Measurements from ENCODE around the gene MLLT10.

Gene MLLT10

GRCh38 chr10:21638681-21639080 is 104.6 kb downstream of the MLLT10 start:
- no peak for DNase-seq (ENCODE audit: low read depth in 2 of 2)

DNA sequence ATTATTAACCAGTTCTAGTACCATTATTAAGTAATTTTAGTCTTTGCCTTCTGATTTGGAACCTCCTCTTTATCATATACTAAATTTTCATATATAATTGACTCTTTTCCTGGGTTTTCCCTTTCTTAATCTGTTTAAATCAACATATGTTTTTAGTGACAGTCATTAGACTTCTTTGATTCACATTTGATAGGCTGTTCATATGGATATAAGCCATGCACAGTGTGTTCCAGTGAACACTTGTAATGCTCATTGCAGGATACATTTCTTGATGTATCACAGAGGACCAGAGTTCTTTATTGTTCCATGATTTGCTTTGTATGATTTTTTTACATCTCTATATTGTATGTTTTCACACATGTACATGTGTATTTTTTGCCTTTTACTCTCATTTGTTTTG is 114.0 kb downstream of the MLLT10 start:
- DNase-seq (ENCODE audit: low read depth in 2 of 2), result no peak

- no peak for DNase-seq (ENCODE audit: low read depth in 2 of 2)
Measured at GRCh38 chr10:21649454-21649872, 115.4 kb downstream of the MLLT10 start.

DNA sequence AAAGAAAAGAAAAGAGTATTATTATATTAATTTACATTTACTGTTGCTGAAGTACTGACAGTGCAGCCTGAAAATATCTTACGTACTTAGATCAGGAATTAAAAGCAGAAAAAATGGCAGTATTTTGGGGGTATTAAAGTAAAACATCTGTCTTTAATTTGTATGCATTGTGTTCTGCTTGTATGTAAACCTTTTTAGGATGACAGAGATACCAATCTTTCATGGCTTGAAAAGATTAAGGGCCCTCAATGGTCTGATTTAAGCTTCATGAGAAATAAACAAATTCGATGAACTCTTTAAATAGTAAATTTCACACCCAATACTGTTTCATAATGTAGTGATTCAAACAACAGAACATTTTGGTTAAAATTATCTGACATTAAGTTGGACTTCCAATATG is 116.3 kb downstream of the MLLT10 start:
- DNase-seq (ENCODE audit: low read depth in 2 of 2), result no peak

GRCh38 chr10:21655236-21655635 is 121.2 kb downstream of the MLLT10 start:
- no peak for DNase-seq (ENCODE audit: low read depth in 2 of 2)

GRCh38 chr10:21655687-21656086 is 121.7 kb downstream of the MLLT10 start:
- no peak for DNase-seq (ENCODE audit: low read depth in 2 of 2)

DNA sequence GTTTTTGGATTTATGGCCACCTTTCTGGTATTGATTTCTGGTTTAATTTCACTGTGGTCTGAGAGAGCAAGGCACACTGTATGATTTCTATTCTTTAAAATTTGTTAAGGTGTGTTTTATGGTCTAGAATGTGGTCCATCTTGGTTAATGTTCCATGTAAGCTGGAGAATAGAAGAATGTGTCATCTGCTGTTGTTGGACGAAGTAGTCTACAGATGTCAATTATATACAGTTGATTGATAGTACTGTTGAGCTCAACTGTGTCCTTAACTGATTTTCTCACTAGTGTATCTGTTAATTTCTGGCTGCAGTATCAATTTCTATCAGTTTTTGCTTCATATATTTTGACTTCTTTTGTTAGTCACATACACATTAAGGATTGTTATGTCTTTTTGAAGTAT is 127.1 kb downstream of the MLLT10 start:
- no peak for DNase-seq (ENCODE audit: low read depth in 2 of 2)

GRCh38 chr10:21661935-21662334 is 127.9 kb downstream of the MLLT10 start:
- no peak for DNase-seq (ENCODE audit: low read depth in 2 of 2)

GRCh38 chr10:21662635-21663034 is 128.6 kb downstream of the MLLT10 start:
- DNase-seq (ENCODE audit: low read depth in 2 of 2), result no peak

DNA sequence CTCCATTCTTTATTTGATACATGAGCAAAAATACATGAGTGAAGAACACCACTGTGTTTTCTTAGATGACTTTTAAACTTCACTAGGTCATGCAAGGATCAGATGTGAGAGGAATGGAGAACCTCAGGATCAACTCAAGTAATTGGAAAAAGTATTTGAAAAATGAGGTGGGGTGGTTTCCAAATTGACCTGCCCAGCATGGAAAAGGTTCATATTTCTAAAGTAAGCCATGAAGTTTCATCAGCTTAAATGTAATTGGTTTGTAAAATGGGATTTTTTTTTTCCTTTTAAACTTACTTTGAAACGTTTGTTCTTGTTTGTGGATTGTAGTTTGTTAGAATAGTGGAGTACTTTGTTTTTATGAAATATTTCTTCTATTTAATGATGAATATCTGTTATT is 134.8 kb downstream of the MLLT10 start:
- DNase-seq (ENCODE audit: low read depth in 2 of 2), result no peak

DNA sequence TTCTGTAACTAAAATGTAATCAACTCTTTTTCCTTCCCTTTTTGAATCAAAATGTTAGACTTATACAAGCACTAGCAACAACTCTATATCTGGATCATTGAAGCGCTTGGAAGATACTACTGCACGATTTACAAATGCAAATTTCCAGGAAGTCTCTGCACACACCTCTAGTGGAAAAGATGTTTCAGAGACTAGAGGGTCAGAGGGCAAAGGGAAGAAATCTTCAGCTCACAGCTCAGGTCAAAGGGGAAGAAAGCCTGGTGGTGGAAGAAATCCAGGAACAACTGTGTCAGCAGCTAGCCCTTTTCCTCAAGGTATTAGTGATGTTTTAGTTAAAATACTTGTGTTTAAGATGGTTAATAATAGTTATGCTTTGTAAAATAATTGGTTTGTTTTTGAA is 136.4 kb downstream of the MLLT10 start:
- no peak for DNase-seq (ENCODE audit: low read depth in 2 of 2)

GRCh38 chr10:21673668-21674067 is 139.6 kb downstream of the MLLT10 start:
- no peak for DNase-seq (ENCODE audit: low read depth in 2 of 2)

DNA sequence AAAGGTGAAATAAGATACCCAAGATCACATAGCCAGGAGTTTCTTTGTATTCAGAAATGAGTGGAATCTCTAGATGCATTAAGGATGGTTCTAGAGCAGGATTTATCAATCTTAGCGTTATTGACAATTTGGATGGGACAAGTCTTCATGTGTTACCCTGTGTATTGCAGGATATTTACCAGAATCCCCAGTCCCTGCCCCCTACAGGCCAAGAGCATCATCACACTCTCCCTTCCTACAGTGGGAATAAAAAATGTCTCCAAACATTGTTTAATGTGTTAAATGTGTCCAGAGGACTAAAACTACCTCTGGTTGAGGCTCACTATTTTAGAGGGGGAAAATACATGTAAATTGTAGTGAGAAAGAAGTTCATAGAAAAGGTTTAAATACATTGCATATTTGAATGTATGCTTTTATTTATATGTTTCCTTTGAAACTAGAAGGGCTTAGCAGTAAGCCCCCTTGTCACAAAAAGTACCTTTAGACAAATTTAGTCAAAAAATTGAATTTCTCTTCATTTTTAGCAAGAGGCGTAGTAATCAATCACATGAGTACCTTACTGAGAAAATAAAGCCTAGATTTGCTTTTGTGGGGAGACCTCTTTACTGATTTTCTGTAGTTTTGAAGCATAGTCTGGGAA is 141.2 kb downstream of the MLLT10 start:
- no peak for DNase-seq (ENCODE audit: low read depth in 2 of 2)

DNA sequence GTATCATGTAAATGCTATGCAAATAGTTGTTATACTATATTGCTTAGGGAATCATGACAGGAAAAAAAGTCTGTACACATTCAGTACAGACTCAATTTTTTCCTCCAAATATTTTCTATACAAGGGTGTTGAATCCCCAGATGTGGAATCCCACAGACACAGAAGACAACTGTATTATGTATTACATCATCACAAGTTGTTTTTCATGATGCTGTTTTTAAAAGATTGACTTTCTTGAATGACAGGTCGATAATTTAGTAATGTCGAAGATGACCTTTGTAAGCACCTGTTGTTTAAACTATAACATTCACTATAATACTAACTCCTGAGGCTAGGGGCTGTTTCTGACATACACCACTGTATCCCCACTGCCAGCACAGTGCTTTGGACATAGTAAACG is 143.5 kb downstream of the MLLT10 start:
- no peak for DNase-seq (ENCODE audit: low read depth in 2 of 2)

DNA sequence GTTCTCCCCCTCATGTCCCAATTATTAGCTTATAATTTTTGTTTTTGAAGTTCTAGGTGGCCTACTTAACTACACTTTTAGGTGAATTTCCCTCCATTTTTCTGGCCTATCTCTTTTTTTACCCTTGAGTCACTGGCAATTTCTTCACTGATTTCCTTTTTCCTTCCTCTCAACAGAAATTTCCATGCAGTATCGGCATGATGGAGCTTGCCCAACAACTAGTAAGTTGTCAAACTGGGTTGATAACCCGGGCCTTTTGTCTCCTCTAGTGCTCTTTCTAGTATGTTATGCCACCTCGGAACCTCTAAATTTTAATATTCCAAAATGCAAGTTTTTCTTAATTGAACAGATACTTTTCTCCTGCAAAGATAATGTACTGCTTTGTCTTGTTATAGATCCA is 147.1 kb downstream of the MLLT10 start:
- no peak for DNase-seq (ENCODE audit: low read depth in 2 of 2)

GRCh38 chr10:21687266-21688008 is 153.4 kb downstream of the MLLT10 start:
- DNase-seq (ENCODE audit: low read depth in 2 of 2), result no peak

GRCh38 chr10:21688009-21688332 is 153.9 kb downstream of the MLLT10 start:
- DNase-seq (ENCODE audit: low read depth in 2 of 2), result no peak

DNA sequence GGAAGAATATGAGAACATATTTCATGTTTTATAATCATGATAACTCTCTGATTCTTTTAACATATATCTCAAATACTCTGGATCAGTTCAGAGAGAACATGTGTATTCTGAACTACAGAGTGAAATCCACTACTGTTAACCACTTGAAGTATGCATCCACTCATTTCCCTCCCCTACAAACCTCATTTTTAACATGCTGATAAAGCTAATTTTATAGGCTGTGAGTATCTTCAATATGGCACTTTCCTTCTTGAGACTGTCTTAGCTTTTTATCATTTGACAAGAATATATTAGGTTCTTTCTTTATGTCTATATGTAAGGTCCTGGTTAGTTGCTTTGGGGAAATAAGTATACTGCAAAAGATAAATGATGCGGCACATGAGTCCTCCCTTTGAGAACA is 154.8 kb downstream of the MLLT10 start:
- DNase-seq (ENCODE audit: low read depth in 2 of 2), result no peak

GRCh38 chr10:21689881-21690280 is 155.8 kb downstream of the MLLT10 start:
- DNase-seq (ENCODE audit: low read depth in 2 of 2), result no peak

- no peak for DNase-seq (ENCODE audit: low read depth in 2 of 2)
Measured at GRCh38 chr10:21692916-21693315, 158.9 kb downstream of the MLLT10 start.

- no peak for DNase-seq (ENCODE audit: low read depth in 2 of 2)
Measured at GRCh38 chr10:21693418-21693817, 159.4 kb downstream of the MLLT10 start.

- no peak for DNase-seq (ENCODE audit: low read depth in 2 of 2)
Measured at GRCh38 chr10:21694631-21695030, 160.6 kb downstream of the MLLT10 start.

DNA sequence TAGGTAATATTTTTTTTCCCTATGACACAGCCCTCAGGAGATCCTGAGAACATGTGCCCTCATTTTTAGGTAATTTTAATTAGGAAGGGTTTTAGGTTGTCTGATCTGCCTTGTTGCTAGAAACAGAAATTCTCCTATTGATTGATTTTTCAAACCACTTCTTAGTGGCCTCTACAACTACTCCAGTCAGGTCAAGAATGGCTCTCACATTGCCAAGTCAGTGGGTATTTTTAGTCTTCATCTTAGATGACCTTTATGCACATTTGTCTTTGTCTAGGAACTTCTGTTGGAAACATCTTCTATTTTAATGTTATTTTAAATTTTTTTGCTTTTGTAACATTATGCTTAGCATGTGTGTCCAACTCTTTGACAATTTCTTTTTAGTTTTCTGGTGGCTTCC is 162.3 kb downstream of the MLLT10 start:
- no peak for DNase-seq (ENCODE audit: low read depth in 2 of 2)

- DNase-seq (ENCODE audit: low read depth in 2 of 2), result no peak
Measured at GRCh38 chr10:21699575-21699974, 165.5 kb downstream of the MLLT10 start.

Measured in stimulated activated CD8-positive, alpha-beta memory T cell treated with anti-CD3 and anti-CD28 coated beads, Interleukin-15, amount 100 ng/mL, for 4 hours (primary cell).